B cell (primary cell): ENCODE measurements around the gene DLX1. TPM values are rescaled to one million over a fixed set of nuclear protein-coding genes. Genes with fewer than 3 reads are reported as not detected.

ENCODE experiments used
- ATAC-seq: fragments of 200-7000 bp; cut with Tn5 transposase; one replicate; pipeline ENCODE4 v1.10.0; 2021; ENCODE audit warnings: low read depth, mild to moderate bottlenecking, moderate number of reproducible peaks, moderate library complexity
- CTCF ChIA-PET: fragments of 350-600 bp; sonication (Branson Sonifier 250); formaldehyde crosslinking; loops from one replicate; lab custom pipeline; 2021; ENCODE audit warnings: antibody characterized with exemption, inconsistent platforms; lab: Charles Lee
- POLR2A ChIA-PET: fragments of 350-600 bp; sonication (Branson Sonifier 250); formaldehyde crosslinking; loops from one replicate; lab custom pipeline; 2021; ENCODE audit warnings: antibody characterized with exemption; lab: Charles Lee
- DNase-seq: peaks from one replicate; pipeline ENCODE4 v3.0.0; 2013
- H2AFZ ChIP-seq: 2 replicates; pipeline ENCODE4 v1.6.1; 2012; ENCODE audit warnings: mild to moderate bottlenecking, low read depth, low read length; ENCODE audit not compliant: insufficient read depth, poor library complexity, severe bottlenecking
- H3K27ac ChIP-seq, 2 donors: 1 replicate in 1 of 2; 2 replicates in 1 of 2; pipeline ENCODE4 v1.5.1; 2012 to 2013; ENCODE audit warnings: low read length in 2 of 2, mild to moderate bottlenecking in 2 of 2, moderate library complexity in 1 of 2
- H3K27me3 ChIP-seq, 4 experiments: fragments of 200-600 bp in 1 of 4; sonication (generic) in 1 of 4; replicated peaks in 1 of 4; 1 replicate in 2 of 4; 2 replicates in 2 of 4; pipeline versions ENCODE4 v1.6.1 to v1.7.0; 2013 to 2016; ENCODE audit warnings: low read length in 3 of 4, mild to moderate bottlenecking in 2 of 4, mixed read lengths in 1 of 4, moderate library complexity in 1 of 4; ENCODE audit not compliant: insufficient read depth in 4 of 4, control insufficient read depth in 3 of 4; ENCODE audit errors: control extremely low read depth in 1 of 4
- H3K36me3 ChIP-seq, 2 experiments: replicated peaks in 1 of 2; 1 replicate in 1 of 2; 2 replicates in 1 of 2; pipeline versions ENCODE4 v1.6.1 to v1.7.1; 2013; ENCODE audit warnings: low read length in 1 of 2; ENCODE audit not compliant: insufficient read depth in 2 of 2, control insufficient read depth in 1 of 2; ENCODE audit errors: control extremely low read depth in 1 of 2, extremely low read depth in 1 of 2
- H3K4me1 ChIP-seq, 2 donors: fragments of 200-600 bp in 1 of 2; sonication (generic) in 1 of 2; 1 replicate in 1 of 2; 2 replicates in 1 of 2; pipeline versions ENCODE4 v1.5.1 to v1.6.1; 2013 to 2017; ENCODE audit warnings: low read length in 2 of 2; ENCODE audit not compliant: control insufficient read depth in 2 of 2, insufficient read depth in 2 of 2
- H3K4me2 ChIP-seq: replicated peaks from 2 replicates; pipeline ENCODE3; 2012; ENCODE audit warnings: mild to moderate bottlenecking, low read depth, low read length; ENCODE audit not compliant: poor library complexity, severe bottlenecking
- H3K4me3 ChIP-seq, 5 experiments: fragments of 200-600 bp in 1 of 5; sonication (generic) in 1 of 5; 1 replicate in 3 of 5; 2 replicates in 2 of 5; pipeline versions ENCODE4 v1.5.1 to v1.7.0; 2011 to 2016; ENCODE audit warnings: low read length in 4 of 5, mild to moderate bottlenecking in 4 of 5, low read depth in 2 of 5, control low read depth in 1 of 5, moderate library complexity in 1 of 5; ENCODE audit not compliant: insufficient read depth in 1 of 5; ENCODE audit errors: control extremely low read depth in 1 of 5, extremely low read depth in 1 of 5
- H3K79me2 ChIP-seq: fragments of 200-600 bp; sonication (generic); one replicate; pipeline ENCODE4 v1.6.0; 2016; ENCODE audit warnings: low read length; ENCODE audit not compliant: control insufficient read depth, insufficient read depth
- H3K9ac ChIP-seq: fragments of 200-600 bp; sonication (generic); 2 replicates; pipeline ENCODE4 v1.6.1; 2017; ENCODE audit warnings: mild to moderate bottlenecking, low read length, moderate library complexity
- H3K9me3 ChIP-seq, 3 donors: one replicate each; pipeline versions ENCODE4 v1.6.1 to v1.7.1; 2013; ENCODE audit warnings: low read length in 2 of 3; ENCODE audit not compliant: control insufficient read depth in 2 of 3, insufficient read depth in 1 of 3; ENCODE audit errors: control extremely low read depth in 1 of 3
- H4K20me1 ChIP-seq: 2 replicates; pipeline ENCODE4 v1.6.0; 2012; ENCODE audit warnings: mild to moderate bottlenecking, low read length; ENCODE audit not compliant: insufficient read depth, control insufficient read depth, poor library complexity, severe bottlenecking
- H3K27ac Mint-ChIP-seq: one replicate; pipeline ENCODE4 v1.8.0; 2021; ENCODE audit warnings: mixed read lengths
- H3K27me3 Mint-ChIP-seq: one replicate; pipeline ENCODE4 v1.8.0; 2021; ENCODE audit warnings: mixed read lengths
- H3K4me1 Mint-ChIP-seq: one replicate; pipeline ENCODE4 v1.8.0; 2021; ENCODE audit warnings: mixed read lengths
- H3K4me3 Mint-ChIP-seq: one replicate; pipeline ENCODE4 v1.8.0; 2021; ENCODE audit warnings: mixed read lengths
- H3K9me3 Mint-ChIP-seq: one replicate; pipeline ENCODE4 v1.8.0; 2022; ENCODE audit warnings: mixed read lengths; ENCODE audit not compliant: insufficient read depth
- EZH2 ChIP-seq: IDR thresholded peaks from 2 replicates; pipeline ENCODE4 v1.6.1; 2012; ENCODE audit warnings: borderline replicate concordance, low read depth, mild to moderate bottlenecking, moderate library complexity, low read length; ENCODE audit not compliant: insufficient read depth, poor library complexity, severe bottlenecking
- WGBS: methylation state at CpG from one replicate; pipeline ENCODE4 v1.1.5; 2013; ENCODE audit warnings: missing lambda C conversion rate; ENCODE audit not compliant: insufficient coverage; 5-methylcytosine and 5-hydroxymethylcytosine counted together
- intact Hi-C: fragments of 100-400 bp; cut with micrococcal nuclease; formaldehyde crosslinking; loops from one replicate; pipeline ENCODE4 v1.10.0; 2022
- polyA plus RNA-seq: library from polyadenylated mRNA; depleted of rRNA; stranded (reverse); fragments of >200 nt; gene quantifications from 2 replicates; pipeline ENCODE4 v1.2.3, GENCODE V29; 2012
- total RNA-seq, 2 donors: library from RNA; stranded (reverse); fragments of 120-200 nt in 1 of 2; gene quantifications; 1 replicate in 1 of 2; 2 replicates in 1 of 2; pipeline versions ENCODE4 v1.2.3 to v1.2.4, GENCODE V29; 2013 to 2022
- TF ChIP-seq, protein P1 (sequence below): fragments of 200-600 bp; IDR thresholded peaks from one replicate; pipeline ENCODE4 v1.8.0; 2022; ENCODE audit warnings: antibody characterized with exemption, mild to moderate bottlenecking

DLX1 gene
- total and polyA plus RNA-seq, 2 donors (not counting 1 experiment from before 2014, with no cell fraction given): not detected

- no peaks in the 10 kb centered on the region for H3K79me2 ChIP-seq
- TF ChIP-seq, protein P1, sequence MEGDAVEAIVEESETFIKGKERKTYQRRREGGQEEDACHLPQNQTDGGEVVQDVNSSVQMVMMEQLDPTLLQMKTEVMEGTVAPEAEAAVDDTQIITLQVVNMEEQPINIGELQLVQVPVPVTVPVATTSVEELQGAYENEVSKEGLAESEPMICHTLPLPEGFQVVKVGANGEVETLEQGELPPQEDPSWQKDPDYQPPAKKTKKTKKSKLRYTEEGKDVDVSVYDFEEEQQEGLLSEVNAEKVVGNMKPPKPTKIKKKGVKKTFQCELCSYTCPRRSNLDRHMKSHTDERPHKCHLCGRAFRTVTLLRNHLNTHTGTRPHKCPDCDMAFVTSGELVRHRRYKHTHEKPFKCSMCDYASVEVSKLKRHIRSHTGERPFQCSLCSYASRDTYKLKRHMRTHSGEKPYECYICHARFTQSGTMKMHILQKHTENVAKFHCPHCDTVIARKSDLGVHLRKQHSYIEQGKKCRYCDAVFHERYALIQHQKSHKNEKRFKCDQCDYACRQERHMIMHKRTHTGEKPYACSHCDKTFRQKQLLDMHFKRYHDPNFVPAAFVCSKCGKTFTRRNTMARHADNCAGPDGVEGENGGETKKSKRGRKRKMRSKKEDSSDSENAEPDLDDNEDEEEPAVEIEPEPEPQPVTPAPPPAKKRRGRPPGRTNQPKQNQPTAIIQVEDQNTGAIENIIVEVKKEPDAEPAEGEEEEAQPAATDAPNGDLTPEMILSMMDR: no peak
- no peak for TF ChIP-seq EZH2
- H3K36me3 ChIP-seq: no peaks in the 10 kb centered on the region
- H3K27ac ChIP-seq: no peak overlapping the region
- no peaks in the 10 kb centered on the region for H4K20me1 ChIP-seq
- no peak overlapping the region for H2AFZ ChIP-seq
- no peaks in the 10 kb centered on the region for H3K9me3 Mint-ChIP-seq
- POLR2A ChIA-PET: no interaction called here
- no peak overlapping the region for H3K9ac ChIP-seq
- H3K4me1 ChIP-seq: no peaks in the 10 kb centered on the region
- H3K4me2 ChIP-seq: no peak overlapping the region
- CTCF ChIA-PET: no interaction called here
- no peak overlapping the region for H3K27ac Mint-ChIP-seq
- H3K27me3 ChIP-seq: peaks cover 0 to 10% (median 5%) of the 10 kb centered on the region in 4 experiments
- intact Hi-C loops: no loop called here
- no peak for ATAC-seq
- no peak overlapping the region for H3K4me3 Mint-ChIP-seq
- H3K4me3 ChIP-seq: no peak overlapping the region
- H3K4me1 Mint-ChIP-seq: no peaks in the 10 kb centered on the region
- WGBS: no CpG with 5 or more reads among the region's 1 CpG
- H3K27me3 Mint-ChIP-seq: peaks cover 11% of the 10 kb centered on the region
- DNase-seq: no peak
- peaks cover 0 to 6% (median 0%) of the 10 kb centered on the region in 3 donors for H3K9me3 ChIP-seq
These were observed 11.1 kb upstream of the DLX1 start for GRCh38 chr2:172074254-172074653.

GRCh38 chr2:172079416-172079815, 5.9 kb upstream of the DLX1 start:
- H3K27me3 Mint-ChIP-seq: peaks cover 53% of the 10 kb centered on the region

More at GRCh38 chr2:172079416-172079815, 5.9 kb upstream of the DLX1 start:
- Mint-ChIP-seq H3K27ac (no peak overlapping the region), H3K4me3 (no peak overlapping the region), H3K9me3 (no peaks in the 10 kb centered on the region), H3K4me1 (peaks cover 15% of the 10 kb centered on the region)
- no CpG with 5 or more reads among the region's 5 CpGs for WGBS
- H4K20me1 ChIP-seq: peaks cover 6% of the 10 kb centered on the region
- no peak overlapping the region for H3K4me3 ChIP-seq
- POLR2A ChIA-PET: no interaction called here
- intact Hi-C loops: loop anchor here (5.0 kb wide), 1 partner anchor 33 kb away; no protein-coding TSS in a partner anchor
- H3K9ac ChIP-seq: no peak overlapping the region
- ATAC-seq (no peak), DNase-seq (no peak)
- no peak overlapping the region for H3K27ac ChIP-seq
- no peak overlapping the region for H3K4me2 ChIP-seq
- peaks cover 29 to 43% of the 10 kb centered on the region in 2 donors for H3K4me1 ChIP-seq
- peaks cover 0 to 58% (median 54%) of the 10 kb centered on the region in 4 experiments for H3K27me3 ChIP-seq
- CTCF ChIA-PET: no interaction called here
- peaks cover 0 to 53% (median 30%) of the 10 kb centered on the region in 3 donors for H3K9me3 ChIP-seq
- H2AFZ ChIP-seq: no peak overlapping the region
- TF ChIP-seq, protein P1: no peak
- no peak for TF ChIP-seq EZH2
- no peaks in the 10 kb centered on the region for H3K36me3 ChIP-seq
- H3K79me2 ChIP-seq: no peaks in the 10 kb centered on the region
